ENCODE results near the gene HBA2. TPM values are rescaled to one million over a fixed set of nuclear protein-coding genes. Genes with fewer than 3 reads are reported as not detected.
"Not testable (repeated sequence)": the region's sequence is repeated elsewhere in the genome, so short reads cannot be mapped to it uniquely, and the experiment has no call there.

Gene HBA2
- total RNA-seq, 2 experiments from 2014 or later, result not detected

DNA sequence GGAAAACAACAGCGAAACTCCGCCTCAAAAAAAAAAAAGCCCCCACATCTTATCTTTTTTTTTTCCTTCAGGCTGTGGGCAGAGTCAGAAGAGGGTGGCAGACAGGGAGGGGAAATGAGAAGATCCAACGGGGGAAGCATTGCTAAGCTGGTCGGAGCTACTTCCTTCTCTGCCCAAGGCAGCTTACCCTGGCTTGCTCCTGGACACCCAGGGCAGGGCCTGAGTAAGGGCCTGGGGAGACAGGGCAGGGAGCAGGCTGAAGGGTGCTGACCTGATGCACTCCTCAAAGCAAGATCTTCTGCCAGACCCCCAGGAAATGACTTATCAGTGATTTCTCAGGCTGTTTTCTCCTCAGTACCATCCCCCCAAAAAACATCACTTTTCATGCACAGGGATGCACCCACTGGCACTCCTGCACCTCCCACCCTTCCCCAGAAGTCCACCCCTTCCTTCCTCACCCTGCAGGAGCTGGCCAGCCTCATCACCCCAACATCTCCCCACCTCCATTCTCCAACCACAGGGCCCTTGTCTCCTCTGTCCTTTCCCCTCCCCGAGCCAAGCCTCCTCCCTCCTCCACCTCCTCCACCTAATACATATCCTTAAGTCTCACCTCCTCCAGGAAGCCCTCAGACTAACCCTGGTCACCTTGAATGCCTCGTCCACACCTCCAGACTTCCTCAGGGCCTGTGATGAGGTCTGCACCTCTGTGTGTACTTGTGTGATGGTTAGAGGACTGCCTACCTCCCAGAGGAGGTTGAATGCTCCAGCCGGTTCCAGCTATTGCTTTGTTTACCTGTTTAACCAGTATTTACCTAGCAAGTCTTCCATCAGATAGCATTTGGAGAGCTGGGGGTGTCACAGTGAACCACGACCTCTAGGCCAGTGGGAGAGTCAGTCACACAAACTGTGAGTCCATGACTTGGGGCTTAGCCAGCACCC is 2.6 kb downstream of the HBA2 start:
- intact Hi-C loops (cut with DNase I, micrococcal nuclease), result no loop called here
- TF ChIP-seq, protein P1, sequence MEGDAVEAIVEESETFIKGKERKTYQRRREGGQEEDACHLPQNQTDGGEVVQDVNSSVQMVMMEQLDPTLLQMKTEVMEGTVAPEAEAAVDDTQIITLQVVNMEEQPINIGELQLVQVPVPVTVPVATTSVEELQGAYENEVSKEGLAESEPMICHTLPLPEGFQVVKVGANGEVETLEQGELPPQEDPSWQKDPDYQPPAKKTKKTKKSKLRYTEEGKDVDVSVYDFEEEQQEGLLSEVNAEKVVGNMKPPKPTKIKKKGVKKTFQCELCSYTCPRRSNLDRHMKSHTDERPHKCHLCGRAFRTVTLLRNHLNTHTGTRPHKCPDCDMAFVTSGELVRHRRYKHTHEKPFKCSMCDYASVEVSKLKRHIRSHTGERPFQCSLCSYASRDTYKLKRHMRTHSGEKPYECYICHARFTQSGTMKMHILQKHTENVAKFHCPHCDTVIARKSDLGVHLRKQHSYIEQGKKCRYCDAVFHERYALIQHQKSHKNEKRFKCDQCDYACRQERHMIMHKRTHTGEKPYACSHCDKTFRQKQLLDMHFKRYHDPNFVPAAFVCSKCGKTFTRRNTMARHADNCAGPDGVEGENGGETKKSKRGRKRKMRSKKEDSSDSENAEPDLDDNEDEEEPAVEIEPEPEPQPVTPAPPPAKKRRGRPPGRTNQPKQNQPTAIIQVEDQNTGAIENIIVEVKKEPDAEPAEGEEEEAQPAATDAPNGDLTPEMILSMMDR (IDR thresholded peaks at IDR 0.05), result no peak
- ATAC-seq (ENCODE audit: poor library complexity) (no peak), DNase-seq (no peak)
- peaks cover 68% of the 10 kb centered on the region for H3K27me3 Mint-ChIP-seq
- H3K9me3 ChIP-seq (ENCODE audit: control insufficient read depth in 1 of 2, insufficient read depth in 1 of 2, low read length in 2 of 2), result peaks cover 0 to 6% of the 10 kb centered on the region in 2 experiments
- H3K4me1 Mint-ChIP-seq (ENCODE audit: low read depth), result peaks cover 13% of the 10 kb centered on the region
- H3K9me3 Mint-ChIP-seq, result no peaks in the 10 kb centered on the region
- POLR2A ChIA-PET, result no interaction called here
- CTCF ChIA-PET, result interaction anchor here (1.0 to 1.1 kb wide), 2 partner anchors 78 to 110 kb away, joined by 3 read pairs; no protein-coding TSS in a partner anchor
- no peaks in the 10 kb centered on the region for H3K36me3 ChIP-seq (ENCODE audit: insufficient read depth, low read length)
- H3K4me3 ChIP-seq (ENCODE audit: low read length), result no peak overlapping the region
- peaks cover 14% of the 10 kb centered on the region for H3K4me1 ChIP-seq (ENCODE audit: insufficient read depth, low read length)
- H3K4me3 Mint-ChIP-seq, result peak overlapping the region; percentile 65
- H3K36me3 Mint-ChIP-seq (ENCODE audit: low read depth), result no peaks in the 10 kb centered on the region
- no peak overlapping the region for H3K27ac ChIP-seq (ENCODE audit: low read depth in 1 of 2, low read length in 2 of 2)
- no peak overlapping the region for H3K27ac Mint-ChIP-seq
- peaks cover 51 to 53% of the 10 kb centered on the region in 2 experiments for H3K27me3 ChIP-seq (ENCODE audit: control insufficient read depth in 1 of 2, insufficient read depth in 2 of 2, low read length in 2 of 2)

DNA sequence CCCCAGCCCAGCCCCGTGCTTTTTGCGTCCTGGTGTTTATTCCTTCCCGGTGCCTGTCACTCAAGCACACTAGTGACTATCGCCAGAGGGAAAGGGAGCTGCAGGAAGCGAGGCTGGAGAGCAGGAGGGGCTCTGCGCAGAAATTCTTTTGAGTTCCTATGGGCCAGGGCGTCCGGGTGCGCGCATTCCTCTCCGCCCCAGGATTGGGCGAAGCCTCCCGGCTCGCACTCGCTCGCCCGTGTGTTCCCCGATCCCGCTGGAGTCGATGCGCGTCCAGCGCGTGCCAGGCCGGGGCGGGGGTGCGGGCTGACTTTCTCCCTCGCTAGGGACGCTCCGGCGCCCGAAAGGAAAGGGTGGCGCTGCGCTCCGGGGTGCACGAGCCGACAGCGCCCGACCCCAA is 3.3 kb downstream of the HBA2 start:
- H3K27me3 Mint-ChIP-seq, result peaks cover 61% of the 10 kb centered on the region

DNA sequence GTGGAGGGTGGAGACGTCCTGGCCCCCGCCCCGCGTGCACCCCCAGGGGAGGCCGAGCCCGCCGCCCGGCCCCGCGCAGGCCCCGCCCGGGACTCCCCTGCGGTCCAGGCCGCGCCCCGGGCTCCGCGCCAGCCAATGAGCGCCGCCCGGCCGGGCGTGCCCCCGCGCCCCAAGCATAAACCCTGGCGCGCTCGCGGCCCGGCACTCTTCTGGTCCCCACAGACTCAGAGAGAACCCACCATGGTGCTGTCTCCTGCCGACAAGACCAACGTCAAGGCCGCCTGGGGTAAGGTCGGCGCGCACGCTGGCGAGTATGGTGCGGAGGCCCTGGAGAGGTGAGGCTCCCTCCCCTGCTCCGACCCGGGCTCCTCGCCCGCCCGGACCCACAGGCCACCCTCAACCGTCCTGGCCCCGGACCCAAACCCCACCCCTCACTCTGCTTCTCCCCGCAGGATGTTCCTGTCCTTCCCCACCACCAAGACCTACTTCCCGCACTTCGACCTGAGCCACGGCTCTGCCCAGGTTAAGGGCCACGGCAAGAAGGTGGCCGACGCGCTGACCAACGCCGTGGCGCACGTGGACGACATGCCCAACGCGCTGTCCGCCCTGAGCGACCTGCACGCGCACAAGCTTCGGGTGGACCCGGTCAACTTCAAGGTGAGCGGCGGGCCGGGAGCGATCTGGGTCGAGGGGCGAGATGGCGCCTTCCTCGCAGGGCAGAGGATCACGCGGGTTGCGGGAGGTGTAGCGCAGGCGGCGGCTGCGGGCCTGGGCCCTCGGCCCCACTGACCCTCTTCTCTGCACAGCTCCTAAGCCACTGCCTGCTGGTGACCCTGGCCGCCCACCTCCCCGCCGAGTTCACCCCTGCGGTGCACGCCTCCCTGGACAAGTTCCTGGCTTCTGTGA is 4.1 kb downstream of the HBA2 start, which contains the start of gene HBA1:
Gene HBA1 (plus strand): TSS at position 204 of the 906 bp plus-strand sequence. CDS start 37 bp downstream, at position 241.
- H3K9me3 ChIP-seq (ENCODE audit: control insufficient read depth in 1 of 2, insufficient read depth in 1 of 2, low read length in 2 of 2); H3K36me3 ChIP-seq (ENCODE audit: insufficient read depth, low read length); DNase-seq; CTCF ChIA-PET; H3K4me3 ChIP-seq (ENCODE audit: low read length); H3K9me3 Mint-ChIP-seq; H3K36me3 Mint-ChIP-seq (ENCODE audit: low read depth); POLR2A ChIA-PET; H3K27ac Mint-ChIP-seq; intact Hi-C loops (cut with DNase I, micrococcal nuclease); H3K27ac ChIP-seq (ENCODE audit: low read depth in 1 of 2, low read length in 2 of 2): not testable (repeated sequence)
- peaks cover 28% of the 10 kb centered on the region for H3K4me1 ChIP-seq (ENCODE audit: insufficient read depth, low read length)
- Mint-ChIP-seq H3K4me3 (peak within 1 kb of the TSS; percentile 15), H3K4me1 (ENCODE audit: low read depth) (peaks cover 13% of the 10 kb centered on the region), H3K27me3 (peaks cover 55% of the 10 kb centered on the region)
- peaks cover 45 to 53% of the 10 kb centered on the region in 2 experiments for H3K27me3 ChIP-seq (ENCODE audit: control insufficient read depth in 1 of 2, insufficient read depth in 2 of 2, low read length in 2 of 2)
- ATAC-seq (ENCODE audit: poor library complexity), result peak; percentile 13

More for the DNA sequence above, 3.3 kb downstream of the HBA2 start:
- H3K36me3 Mint-ChIP-seq (ENCODE audit: low read depth); CTCF ChIA-PET; H3K4me3 Mint-ChIP-seq; ATAC-seq (ENCODE audit: poor library complexity); H3K27ac ChIP-seq (ENCODE audit: low read depth in 1 of 2, low read length in 2 of 2); H3K27ac Mint-ChIP-seq; H3K9me3 ChIP-seq (ENCODE audit: control insufficient read depth in 1 of 2, insufficient read depth in 1 of 2, low read length in 2 of 2); DNase-seq; H3K4me3 ChIP-seq (ENCODE audit: low read length); H3K36me3 ChIP-seq (ENCODE audit: insufficient read depth, low read length); intact Hi-C loops (cut with DNase I, micrococcal nuclease); H3K9me3 Mint-ChIP-seq; POLR2A ChIA-PET: not testable (repeated sequence)
- H3K4me1 Mint-ChIP-seq (ENCODE audit: low read depth), result peaks cover 13% of the 10 kb centered on the region
- Histone ChIP-seq H3K27me3 (ENCODE audit: control insufficient read depth in 1 of 2, insufficient read depth in 2 of 2, low read length in 2 of 2) (peaks cover 51 to 58% of the 10 kb centered on the region in 2 experiments), H3K4me1 (ENCODE audit: insufficient read depth, low read length) (peaks cover 21% of the 10 kb centered on the region)
